ENCODE results near the gene PSMB8. TPM values are rescaled to one million over a fixed set of nuclear protein-coding genes. Genes with fewer than 3 reads are reported as not detected.

Gene PSMB8
- total RNA-seq, 1 donor = 78.2 TPM

DNA sequence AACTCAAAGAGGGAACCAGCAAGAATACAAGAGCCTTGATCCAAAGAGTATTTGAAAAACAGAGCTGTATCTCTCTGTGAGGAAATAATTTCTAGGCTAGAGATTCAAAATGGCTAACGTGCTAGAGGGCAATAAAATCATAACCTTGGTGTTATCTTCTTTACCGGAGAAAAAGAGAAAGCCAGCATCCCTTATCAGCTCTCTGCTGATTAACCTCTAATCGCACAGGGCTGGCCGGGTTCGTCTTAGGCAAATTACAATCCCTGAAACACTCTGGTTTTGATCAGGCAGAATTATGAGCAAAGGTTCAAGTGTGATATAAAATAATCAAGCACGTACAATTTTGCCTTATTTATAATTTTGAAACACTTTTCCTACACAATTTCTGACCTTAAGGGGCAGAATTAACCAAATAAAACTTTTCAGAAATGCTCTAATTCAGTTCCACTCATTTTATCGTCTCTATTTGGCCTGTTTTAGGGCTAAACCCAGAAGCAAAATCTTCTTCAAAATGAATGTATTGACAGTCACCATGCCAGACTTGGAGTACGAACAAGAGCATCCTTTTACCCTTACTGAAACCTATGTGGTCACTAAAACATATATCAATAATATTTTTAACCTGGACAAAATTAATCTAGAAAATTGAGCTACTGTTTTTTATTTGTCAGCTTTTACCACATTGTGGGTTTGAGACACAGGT lies 23.9 kb upstream of the PSMB8 start:
- TF ChIP-seq CTCF (IDR thresholded peaks at IDR 0.05; ENCODE audit: insufficient read depth, low read depth, low read length) = no peak
- no peak overlapping the region for H3K4me3 ChIP-seq (ENCODE audit: low read depth, low read length)
- DNase-seq (ENCODE audit: low read depth) = no peak

- no peak overlapping the region for H3K4me3 ChIP-seq (ENCODE audit: low read depth, low read length)
- no peak for DNase-seq (ENCODE audit: low read depth)
- TF ChIP-seq CTCF (IDR thresholded peaks at IDR 0.05; ENCODE audit: insufficient read depth, low read depth, low read length) = no peak
Observed at GRCh38 chr6:32867022-32867477, 23.2 kb upstream of the PSMB8 start.

DNA sequence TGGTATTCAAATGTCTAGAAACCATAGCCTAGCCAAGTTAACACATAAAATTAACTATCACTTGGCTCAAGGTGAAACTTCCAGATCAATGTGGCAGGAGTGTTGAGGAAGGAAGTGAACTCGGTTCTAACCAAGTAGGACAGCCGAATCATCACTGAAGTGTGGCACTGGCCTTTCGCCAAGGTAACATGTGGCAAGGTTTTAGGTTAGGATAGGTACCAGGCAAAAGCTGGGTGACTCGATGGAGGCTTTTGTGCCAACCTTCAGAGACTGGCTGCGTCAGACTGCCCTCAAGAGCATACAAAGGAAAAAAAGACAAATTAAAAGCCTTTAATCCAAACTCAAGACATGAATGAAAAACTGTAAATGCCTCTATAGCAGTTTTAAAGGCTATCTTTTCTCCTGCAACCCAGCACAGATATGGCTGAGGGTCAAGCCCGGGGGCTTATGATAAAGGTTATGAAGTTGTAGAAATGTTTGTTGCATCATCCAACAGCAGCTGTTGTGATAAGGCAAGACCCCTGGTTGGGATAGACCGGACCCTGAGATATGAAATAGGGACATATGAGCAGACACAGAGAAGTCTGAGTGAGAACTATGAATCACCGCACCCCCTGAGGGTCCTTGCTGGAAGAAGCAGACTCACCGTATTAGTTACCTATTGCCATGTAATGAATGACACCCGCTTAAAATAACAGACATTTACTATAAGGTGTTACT lies 22.0 kb upstream of the PSMB8 start:
- DNase-seq (ENCODE audit: low read depth) = no peak
- H3K4me3 ChIP-seq (ENCODE audit: low read depth, low read length) = no peak overlapping the region
- TF ChIP-seq CTCF (IDR thresholded peaks at IDR 0.05; ENCODE audit: insufficient read depth, low read depth, low read length) = no peak

- TF ChIP-seq CTCF (IDR thresholded peaks at IDR 0.05; ENCODE audit: insufficient read depth, low read depth, low read length) = no peak
- DNase-seq (ENCODE audit: low read depth) = no peak
- H3K4me3 ChIP-seq (ENCODE audit: low read depth, low read length) = no peak overlapping the region
Observed at GRCh38 chr6:32862725-32863124, 18.9 kb upstream of the PSMB8 start.

GRCh38 chr6:32860674-32861073 lies 16.8 kb upstream of the PSMB8 start:
- no peak for DNase-seq (ENCODE audit: low read depth)
- no peak overlapping the region for H3K4me3 ChIP-seq (ENCODE audit: low read depth, low read length)
- TF ChIP-seq CTCF (IDR thresholded peaks at IDR 0.05; ENCODE audit: insufficient read depth, low read depth, low read length) = no peak

DNA sequence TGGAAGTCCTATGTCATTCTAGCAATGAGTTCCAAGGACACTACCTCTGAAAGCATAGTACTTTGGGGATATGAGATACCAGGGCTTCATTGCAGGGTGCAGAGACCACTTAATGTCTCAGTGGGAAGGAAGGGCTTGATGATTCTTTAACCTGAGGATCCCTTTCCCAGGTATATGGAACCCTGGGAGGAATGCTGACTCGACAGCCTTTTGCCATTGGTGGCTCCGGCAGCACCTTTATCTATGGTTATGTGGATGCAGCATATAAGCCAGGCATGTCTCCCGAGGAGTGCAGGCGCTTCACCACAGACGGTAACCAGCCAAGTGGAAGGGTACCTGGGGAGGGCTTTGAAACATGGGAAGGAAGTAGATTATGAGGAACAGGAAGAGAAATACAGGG lies 14.3 kb upstream of the PSMB8 start:
- no peak for DNase-seq (ENCODE audit: low read depth)
- TF ChIP-seq CTCF (IDR thresholded peaks at IDR 0.05; ENCODE audit: insufficient read depth, low read depth, low read length) = no peak
- H3K4me3 ChIP-seq (ENCODE audit: low read depth, low read length) = no peak overlapping the region

Measured in fibroblast of villous mesenchyme (primary cell).